Skeletal muscle tissue (tissue), 4 donors: ENCODE data around the gene AFTPH. TPM values are rescaled to one million over a fixed set of nuclear protein-coding genes. Genes with fewer than 3 reads are reported as not detected.
A peak's percentile ranks its signal among the peaks of the same experiment; 100 is the strongest.

ENCODE experiments used
- H3K27ac ChIP-seq: one replicate; pipeline ENCODE4 v1.7.0; 2013; ENCODE audit warnings: mild to moderate bottlenecking, low read depth, low read length, inconsistent platforms
- H3K27me3 ChIP-seq, 3 donors: one replicate each; pipeline ENCODE4 v1.7.0; 2013; ENCODE audit warnings: low read length in 3 of 3; ENCODE audit not compliant: control insufficient read depth in 3 of 3, insufficient read depth in 3 of 3
- H3K36me3 ChIP-seq, 3 donors: one replicate each; pipeline ENCODE4 v1.7.0; 2013; ENCODE audit warnings: low read length in 3 of 3; ENCODE audit not compliant: control insufficient read depth in 3 of 3, insufficient read depth in 3 of 3
- H3K4me1 ChIP-seq, 3 donors: one replicate each; pipeline ENCODE4 v1.7.0; 2013; ENCODE audit warnings: low read length in 3 of 3, mild to moderate bottlenecking in 3 of 3; ENCODE audit not compliant: control insufficient read depth in 3 of 3, insufficient read depth in 3 of 3
- H3K4me3 ChIP-seq, 3 donors: one replicate each; pipeline ENCODE4 v1.7.0; 2013; ENCODE audit warnings: low read length in 3 of 3
- H3K9ac ChIP-seq, 3 donors: one replicate each; pipeline ENCODE4 v1.7.0; 2013; ENCODE audit warnings: low read length in 3 of 3, mild to moderate bottlenecking in 3 of 3, moderate library complexity in 2 of 3, low read depth in 1 of 3
- H3K9me3 ChIP-seq, 3 donors: one replicate each; pipeline ENCODE4 v1.7.0; 2013; ENCODE audit warnings: low read length in 3 of 3; ENCODE audit not compliant: control insufficient read depth in 3 of 3
- total RNA-seq: library from RNA; depleted of rRNA; stranded (reverse); fragments of >200 nt; gene quantifications from one replicate; pipeline ENCODE4 v1.2.3, GENCODE V29; 2014
- donor health status: Osteomylitis.

Gene AFTPH, protein sequence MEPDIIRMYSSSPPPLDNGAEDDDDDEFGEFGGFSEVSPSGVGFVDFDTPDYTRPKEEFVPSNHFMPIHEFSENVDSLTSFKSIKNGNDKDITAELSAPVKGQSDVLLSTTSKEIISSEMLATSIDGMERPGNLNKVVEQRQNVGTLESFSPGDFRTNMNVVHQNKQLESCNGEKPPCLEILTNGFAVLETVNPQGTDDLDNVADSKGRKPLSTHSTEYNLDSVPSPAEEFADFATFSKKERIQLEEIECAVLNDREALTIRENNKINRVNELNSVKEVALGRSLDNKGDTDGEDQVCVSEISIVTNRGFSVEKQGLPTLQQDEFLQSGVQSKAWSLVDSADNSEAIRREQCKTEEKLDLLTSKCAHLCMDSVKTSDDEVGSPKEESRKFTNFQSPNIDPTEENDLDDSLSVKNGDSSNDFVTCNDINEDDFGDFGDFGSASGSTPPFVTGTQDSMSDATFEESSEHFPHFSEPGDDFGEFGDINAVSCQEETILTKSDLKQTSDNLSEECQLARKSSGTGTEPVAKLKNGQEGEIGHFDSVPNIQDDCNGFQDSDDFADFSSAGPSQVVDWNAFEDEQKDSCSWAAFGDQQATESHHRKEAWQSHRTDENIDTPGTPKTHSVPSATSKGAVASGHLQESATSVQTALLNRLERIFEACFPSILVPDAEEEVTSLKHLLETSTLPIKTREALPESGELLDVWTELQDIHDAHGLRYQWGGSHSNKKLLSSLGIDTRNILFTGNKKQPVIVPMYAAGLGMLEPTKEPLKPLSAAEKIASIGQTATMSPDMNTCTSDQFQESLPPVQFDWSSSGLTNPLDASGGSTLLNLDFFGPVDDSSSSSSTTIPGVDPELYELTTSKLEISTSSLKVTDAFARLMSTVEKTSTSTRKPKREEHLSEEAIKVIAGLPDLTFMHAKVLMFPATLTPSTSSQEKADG
- 36.0 TPM for total RNA-seq

DNA sequence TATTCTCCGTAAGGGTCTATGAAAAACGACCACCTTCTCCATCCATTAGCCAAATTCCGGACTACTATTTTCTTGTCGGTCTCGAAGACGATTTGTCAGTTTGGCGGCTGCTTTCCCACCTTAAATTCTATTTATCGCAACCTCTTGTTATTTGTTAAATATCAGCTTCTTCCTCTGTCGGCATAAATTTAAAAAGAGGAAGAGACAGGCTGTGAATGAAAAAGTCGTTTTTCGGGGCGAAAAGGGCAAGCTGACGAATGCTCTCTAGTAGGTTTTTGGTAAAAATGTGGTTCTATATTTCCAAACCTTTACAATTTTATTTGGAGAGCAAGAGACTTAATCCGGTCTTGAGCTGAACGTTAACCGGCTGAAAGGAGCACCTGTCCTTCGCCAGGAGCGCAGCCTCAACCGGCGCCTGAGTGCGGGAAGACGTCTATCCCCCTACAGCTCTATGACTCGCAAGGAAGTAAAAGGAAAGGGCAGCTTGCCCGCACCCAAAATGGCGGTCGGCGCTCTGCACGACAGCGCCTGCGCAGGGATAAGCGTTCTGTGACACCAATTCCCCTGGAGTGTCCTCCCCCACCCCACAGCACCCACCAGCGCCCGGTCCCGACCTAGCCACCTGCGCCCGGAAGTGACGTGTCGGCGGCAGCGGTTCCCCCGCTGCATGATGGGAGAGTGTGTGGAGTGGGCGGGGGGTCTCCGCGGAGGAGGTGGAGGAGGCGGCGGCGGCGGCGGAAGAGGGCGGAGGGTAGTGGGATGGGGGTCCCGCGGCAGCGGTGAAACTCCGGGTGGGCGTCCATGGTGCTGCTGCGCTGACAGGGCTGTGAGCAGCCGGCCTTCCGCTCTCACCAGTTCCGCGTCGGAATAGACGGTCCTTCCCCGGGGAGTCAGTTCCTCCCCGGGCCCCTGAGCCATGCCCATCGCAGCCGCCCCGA, at the start of gene AFTPH:
AFTPH (plus strand) TSS at position 663 of the 938 bp plus-strand sequence. CDS start 27,147 bp downstream, outside the sequence.
- Histone ChIP-seq H3K9me3 (no peaks in the 10 kb centered on the region), H3K36me3 (no peaks in the 10 kb centered on the region), H3K4me3 (peak within 1 kb of the TSS; percentile 80 to 91 (median 84)), H3K27me3 (no peaks in the 10 kb centered on the region), H3K9ac (peak within 1 kb of the TSS; percentile 89 to 93 (median 89)), H3K27ac (peak within 1 kb of the TSS; percentile 92), H3K4me1 (peaks cover 3 to 16% (median 12%) of the 10 kb centered on the region in 3 donors)

DNA sequence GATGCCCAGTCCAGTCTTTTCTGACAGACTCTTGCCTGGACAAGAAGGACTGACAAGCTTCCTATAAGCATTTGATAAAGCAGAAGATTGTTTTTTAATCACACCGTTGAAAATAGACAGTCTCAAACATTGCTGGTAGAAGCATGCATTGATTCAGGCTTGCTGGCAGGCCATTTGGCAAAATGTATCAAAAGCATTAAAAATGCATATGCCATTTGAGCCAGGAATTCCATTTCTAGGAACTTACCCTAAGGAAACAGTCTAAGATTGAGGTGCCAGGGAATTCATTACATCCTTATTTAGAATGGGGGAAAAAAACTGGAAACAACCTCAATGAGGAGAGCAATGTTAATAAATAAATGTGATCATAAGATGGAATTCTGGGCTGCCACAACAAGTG, 49.5 kb upstream of the AFTPH start:
- Histone ChIP-seq H3K9ac (no peak overlapping the region), H3K9me3 (no peaks in the 10 kb centered on the region), H3K4me1 (no peaks in the 10 kb centered on the region), H3K36me3 (no peaks in the 10 kb centered on the region), H3K4me3 (no peak overlapping the region), H3K27me3 (no peaks in the 10 kb centered on the region), H3K27ac (no peak overlapping the region)

DNA sequence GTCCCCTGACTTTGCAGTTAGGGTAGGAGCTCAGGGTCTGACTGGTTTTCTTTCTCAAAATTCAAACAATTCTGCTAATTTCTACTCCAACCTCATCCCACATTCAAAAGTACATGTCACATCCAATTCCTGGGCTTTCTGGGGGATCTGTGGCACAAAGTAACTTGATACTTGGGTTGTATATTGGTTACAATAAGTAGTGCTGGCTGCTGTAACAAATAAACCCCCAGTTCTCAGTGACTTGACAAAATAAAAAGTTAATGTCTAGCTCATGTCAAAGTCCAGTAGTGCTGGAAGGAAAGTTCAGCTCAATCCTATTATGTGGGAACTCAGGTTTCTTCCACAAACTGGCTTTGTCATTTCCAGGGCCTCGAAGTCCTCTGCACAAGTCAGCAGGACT, 47.1 kb upstream of the AFTPH start:
- Histone ChIP-seq H3K27me3 (no peaks in the 10 kb centered on the region), H3K4me1 (no peaks in the 10 kb centered on the region), H3K27ac (no peak overlapping the region), H3K4me3 (no peak overlapping the region), H3K9ac (no peak overlapping the region), H3K36me3 (no peaks in the 10 kb centered on the region), H3K9me3 (no peaks in the 10 kb centered on the region)

DNA sequence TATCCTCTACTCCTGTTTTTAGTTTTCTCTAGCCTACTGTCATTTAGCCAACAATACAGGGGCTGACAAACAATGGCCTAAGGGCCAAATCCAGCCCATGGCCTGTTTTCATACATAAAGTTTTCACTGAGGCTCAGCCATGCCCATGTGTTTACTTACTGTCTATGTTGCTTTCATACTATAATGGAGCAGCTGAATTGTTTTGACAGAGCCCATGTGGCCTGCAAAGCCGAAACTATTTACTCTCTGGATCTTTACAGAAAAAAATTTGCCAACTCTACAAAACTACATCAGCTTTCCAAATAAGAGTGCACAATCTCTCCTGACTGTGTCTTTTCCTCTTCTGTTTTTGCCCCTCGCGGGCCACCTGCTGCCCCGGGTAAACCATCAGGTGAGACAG, 46.1 kb upstream of the AFTPH start:
- Histone ChIP-seq H3K4me3 (no peak overlapping the region), H3K9me3 (no peaks in the 10 kb centered on the region), H3K27me3 (no peaks in the 10 kb centered on the region), H3K4me1 (no peaks in the 10 kb centered on the region), H3K27ac (no peak overlapping the region), H3K9ac (no peak overlapping the region), H3K36me3 (no peaks in the 10 kb centered on the region)

DNA sequence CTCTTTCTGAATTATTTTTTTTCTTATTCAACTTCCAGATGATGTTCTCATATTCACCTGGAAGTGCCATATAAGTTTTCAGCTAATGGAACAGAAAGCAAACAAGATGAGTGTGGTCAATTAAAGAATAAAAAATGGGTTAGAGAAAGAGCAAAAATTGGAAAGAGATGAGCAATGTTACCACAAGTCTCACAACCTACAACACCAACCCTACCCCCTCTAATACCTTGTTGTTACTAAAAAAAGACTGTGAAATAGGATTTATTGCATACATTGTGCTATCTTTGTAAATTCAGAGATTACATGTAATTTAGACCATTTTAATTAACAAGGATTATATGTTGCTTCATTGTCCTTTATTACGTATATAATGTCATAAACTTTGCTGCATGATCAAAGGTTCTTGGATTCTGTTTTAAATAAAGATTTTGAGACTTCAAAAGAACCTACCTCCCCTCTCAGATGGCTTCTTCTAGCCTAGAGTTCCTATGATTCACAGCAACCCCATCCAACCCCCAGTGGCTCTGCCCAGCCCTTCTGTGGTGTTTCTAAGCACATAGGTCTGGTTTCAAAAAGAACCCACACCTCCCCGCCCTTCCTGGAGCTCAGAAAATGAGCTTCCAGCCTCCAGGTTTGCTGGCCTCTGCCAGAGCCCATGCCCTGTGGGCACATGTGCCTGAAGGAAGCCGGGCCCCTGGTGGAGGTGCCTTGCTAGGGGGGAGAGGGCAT, 45.5 kb upstream of the AFTPH start:
- no peaks in the 10 kb centered on the region for H3K4me1 ChIP-seq
- no peaks in the 10 kb centered on the region for H3K9me3 ChIP-seq
- H3K27me3 ChIP-seq = no peaks in the 10 kb centered on the region
- H3K9ac ChIP-seq = no peak overlapping the region
- no peak overlapping the region for H3K4me3 ChIP-seq
- no peak overlapping the region for H3K27ac ChIP-seq
- H3K36me3 ChIP-seq = no peaks in the 10 kb centered on the region

DNA sequence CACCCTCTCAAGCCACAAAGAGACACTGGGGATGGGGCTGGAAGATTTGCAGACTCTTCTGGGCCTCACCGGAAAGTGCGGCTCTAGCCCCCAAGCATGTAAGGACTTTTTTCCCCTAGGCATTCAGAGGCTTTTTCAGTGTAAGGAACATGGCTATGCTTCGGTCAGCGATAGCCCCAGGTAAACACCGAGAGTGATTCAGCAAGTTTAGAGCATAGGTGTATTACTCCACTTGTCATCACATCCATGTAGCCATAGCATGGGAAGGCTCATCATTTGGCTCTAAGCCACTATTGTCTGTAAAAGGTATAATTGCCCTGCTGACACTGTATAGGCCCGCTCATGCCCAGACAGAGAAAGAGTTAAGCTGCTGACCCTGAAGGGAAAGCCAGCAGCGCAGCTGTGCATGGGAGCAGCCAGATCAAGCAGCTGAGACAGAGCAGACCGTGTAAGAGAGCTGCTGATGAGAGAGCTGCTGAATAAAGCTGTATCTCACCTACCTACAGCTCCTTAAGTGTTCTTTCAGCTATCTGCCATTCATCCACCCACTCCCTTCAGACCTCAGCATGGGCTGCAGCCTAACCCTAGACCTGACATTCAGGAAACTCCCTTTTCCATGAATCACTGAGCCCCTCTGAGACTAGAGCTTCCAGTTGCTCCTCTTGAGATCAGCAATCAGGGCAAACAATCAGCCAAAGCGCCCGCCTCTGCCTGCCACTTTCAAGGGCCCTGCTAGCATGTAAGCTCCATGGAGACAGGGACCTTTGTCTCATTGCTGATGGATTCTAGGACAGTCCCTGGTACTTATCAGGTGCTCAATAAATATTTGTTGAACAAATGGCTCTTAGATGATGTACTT, 44.6 kb upstream of the AFTPH start:
- no peak overlapping the region for H3K27ac ChIP-seq
- no peaks in the 10 kb centered on the region for H3K36me3 ChIP-seq
- no peak overlapping the region for H3K4me3 ChIP-seq
- H3K9me3 ChIP-seq = no peaks in the 10 kb centered on the region
- H3K4me1 ChIP-seq = no peaks in the 10 kb centered on the region
- H3K27me3 ChIP-seq = no peaks in the 10 kb centered on the region
- no peak overlapping the region for H3K9ac ChIP-seq

DNA sequence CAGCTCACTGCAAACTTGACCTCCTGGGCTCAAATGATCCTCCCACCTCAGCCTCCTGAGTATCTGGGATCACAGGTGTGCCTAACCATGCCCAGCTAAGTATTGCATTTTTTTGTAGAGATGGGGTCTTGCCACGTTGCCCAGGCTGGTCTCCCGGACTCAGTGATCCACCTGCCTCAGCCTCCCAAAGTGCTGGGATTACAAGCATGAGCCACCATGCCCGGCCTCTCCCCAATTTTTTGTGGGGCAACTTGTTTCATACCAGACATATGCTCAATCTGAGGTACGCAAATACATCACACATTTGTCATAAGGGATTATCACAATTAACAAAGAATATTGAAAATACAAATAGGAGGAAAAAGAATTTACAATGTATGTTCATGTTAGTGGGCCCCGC, 42.5 kb upstream of the AFTPH start:
- H3K9me3 ChIP-seq = no peaks in the 10 kb centered on the region
- H3K27ac ChIP-seq = no peak overlapping the region
- no peaks in the 10 kb centered on the region for H3K36me3 ChIP-seq
- no peak overlapping the region for H3K9ac ChIP-seq
- peaks cover 0 to 3% (median 0%) of the 10 kb centered on the region in 3 donors for H3K4me1 ChIP-seq
- no peaks in the 10 kb centered on the region for H3K27me3 ChIP-seq
- H3K4me3 ChIP-seq = no peak overlapping the region

DNA sequence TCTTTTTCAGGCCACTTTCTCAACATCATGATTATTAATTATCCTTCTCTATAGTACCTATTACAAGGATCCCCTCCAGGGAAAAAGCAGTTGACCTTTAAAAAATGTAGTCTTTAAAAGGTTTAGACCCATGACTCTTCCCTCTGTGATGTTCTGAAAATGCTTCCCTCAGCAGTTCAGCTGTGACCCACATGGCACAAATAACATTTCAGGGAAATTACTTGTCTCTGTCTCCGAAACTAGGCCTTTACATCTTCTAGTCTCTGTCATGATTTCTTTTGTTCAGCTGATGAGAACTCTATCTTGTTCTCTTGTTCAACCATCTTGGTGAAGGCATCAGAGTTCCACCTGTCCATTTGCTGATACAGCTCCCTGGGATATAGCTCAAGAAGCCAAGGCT, 41.9 kb upstream of the AFTPH start:
- H3K9me3 ChIP-seq = no peaks in the 10 kb centered on the region
- no peaks in the 10 kb centered on the region for H3K36me3 ChIP-seq
- no peak overlapping the region for H3K27ac ChIP-seq
- H3K4me3 ChIP-seq = no peak overlapping the region
- H3K4me1 ChIP-seq = peaks cover 0 to 3% (median 0%) of the 10 kb centered on the region in 3 donors
- no peaks in the 10 kb centered on the region for H3K27me3 ChIP-seq
- H3K9ac ChIP-seq = no peak overlapping the region
